NCI-H128 (cell line): ENCODE data around the gene NPPC.

ENCODE experiments used
- DNase-seq: peaks from one replicate; lab custom pipeline; 2025; ENCODE audit not compliant: unreplicated experiment; lab: John Stamatoyannopoulos, UW

NPPC gene

DNA sequence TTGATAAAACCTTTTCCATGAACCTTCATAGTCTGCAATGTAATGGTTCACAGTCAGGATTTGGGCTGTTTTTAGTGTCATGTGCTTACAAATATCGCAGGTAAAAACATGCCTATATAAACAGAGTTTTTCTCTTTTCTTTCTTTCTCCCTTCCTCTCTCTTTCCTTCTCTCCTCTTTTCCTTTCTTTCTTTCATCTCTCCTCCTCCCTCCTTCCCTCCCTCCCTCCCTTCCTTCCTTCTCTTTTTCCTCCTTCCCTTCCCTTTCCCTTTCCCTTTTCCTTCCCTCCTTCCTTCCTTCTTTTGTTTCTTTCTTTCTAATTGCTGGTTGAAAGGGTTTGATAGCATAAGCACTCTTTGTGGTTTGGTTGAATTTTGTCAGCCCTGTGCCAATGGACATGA, 9.6 kb upstream of the NPPC start:
- no peak for DNase-seq

GRCh38 chr2:231935207-231935524, 9.0 kb upstream of the NPPC start:
- DNase-seq = no peak

DNA sequence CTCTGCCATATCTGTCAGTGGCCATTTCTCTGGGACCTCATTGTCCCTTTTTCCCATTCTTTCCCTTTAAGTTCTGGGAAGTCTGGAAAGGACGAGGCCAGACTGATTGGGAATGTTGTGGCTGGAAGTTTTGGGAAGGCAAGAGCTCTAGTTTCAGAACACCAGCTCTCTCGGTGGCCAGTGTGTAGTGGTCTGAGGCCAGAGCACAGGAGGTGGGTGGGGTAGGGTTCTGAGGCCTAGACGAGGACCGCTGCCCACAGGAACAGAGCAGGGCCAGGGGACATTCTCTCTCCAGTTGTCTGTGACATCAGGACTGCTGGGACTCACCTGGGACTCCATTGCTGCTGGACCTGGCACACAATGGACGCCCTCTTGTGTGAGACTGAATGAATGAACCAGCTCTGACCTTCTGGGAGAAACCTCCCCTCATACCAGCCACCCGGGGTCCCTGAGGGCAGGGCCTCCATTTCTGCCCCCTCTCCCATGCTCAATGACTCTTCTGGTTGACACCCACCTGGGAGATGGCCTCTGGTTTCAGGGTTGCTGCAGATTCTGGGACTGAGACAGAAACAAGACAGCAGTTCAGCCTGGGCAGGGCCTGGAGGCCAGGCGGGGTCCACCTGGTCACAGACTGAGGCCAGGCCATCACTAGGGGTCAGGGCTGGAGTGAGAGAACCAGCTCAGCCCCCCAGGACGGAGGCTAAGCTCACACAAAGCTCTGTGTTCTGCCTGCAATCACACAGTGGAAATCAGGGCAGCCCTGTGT, 8.4 kb upstream of the NPPC start:
- no peak for DNase-seq

- no peak for DNase-seq
Observed at GRCh38 chr2:231933916-231934401, 7.8 kb upstream of the NPPC start.

DNA sequence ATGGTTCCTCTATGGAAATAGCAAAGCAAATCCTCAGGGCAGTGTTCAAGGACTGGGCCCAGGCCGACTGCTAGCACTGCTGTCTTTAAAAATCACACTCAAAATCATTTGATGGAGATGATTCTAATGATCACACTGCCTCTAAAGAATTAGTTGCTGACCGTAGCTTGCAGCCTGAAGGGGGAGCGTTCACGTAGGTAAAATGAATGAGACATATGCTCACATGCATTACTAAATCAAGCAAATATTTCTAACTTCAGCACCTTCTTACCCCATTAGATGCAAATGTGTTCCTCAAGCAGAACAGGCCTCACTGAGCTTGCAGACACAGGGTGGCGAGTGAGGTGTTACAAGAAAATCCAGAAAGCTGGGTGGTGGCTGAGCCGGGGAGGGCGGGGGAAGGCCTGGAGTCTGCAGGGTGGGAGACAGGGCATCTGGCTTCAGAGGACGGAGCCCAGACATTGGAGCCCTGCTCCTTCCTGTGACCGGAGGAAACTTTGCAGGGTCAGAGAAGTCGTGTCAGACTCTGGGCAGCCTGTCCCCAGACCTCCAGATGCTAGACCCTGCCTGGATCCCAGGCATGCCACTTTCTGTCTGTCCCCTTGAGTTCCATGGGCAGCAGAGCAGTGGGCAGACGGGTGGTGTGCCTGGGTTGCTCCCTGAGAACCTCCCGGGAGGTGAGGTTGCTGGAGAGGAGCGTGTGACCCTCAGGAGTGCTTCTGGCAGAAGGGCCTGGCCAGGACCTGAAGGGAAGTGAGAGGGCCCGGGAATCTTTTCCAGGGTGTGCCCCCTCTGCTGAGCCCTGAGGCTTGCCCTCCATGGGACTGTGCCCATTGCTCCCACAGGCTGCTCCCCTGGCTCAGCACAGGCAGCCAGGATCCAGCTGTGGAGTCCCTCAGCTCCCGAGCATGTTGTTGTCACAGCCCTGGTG, 7.1 kb upstream of the NPPC start:
- DNase-seq = no peak

- no peak for DNase-seq
Observed at GRCh38 chr2:231932711-231932970, 6.4 kb upstream of the NPPC start.

- DNase-seq = no peak
Observed at GRCh38 chr2:231931481-231931915, 5.3 kb upstream of the NPPC start.

- DNase-seq = no peak
Observed at GRCh38 chr2:231930593-231931281, 4.5 kb upstream of the NPPC start.

DNA sequence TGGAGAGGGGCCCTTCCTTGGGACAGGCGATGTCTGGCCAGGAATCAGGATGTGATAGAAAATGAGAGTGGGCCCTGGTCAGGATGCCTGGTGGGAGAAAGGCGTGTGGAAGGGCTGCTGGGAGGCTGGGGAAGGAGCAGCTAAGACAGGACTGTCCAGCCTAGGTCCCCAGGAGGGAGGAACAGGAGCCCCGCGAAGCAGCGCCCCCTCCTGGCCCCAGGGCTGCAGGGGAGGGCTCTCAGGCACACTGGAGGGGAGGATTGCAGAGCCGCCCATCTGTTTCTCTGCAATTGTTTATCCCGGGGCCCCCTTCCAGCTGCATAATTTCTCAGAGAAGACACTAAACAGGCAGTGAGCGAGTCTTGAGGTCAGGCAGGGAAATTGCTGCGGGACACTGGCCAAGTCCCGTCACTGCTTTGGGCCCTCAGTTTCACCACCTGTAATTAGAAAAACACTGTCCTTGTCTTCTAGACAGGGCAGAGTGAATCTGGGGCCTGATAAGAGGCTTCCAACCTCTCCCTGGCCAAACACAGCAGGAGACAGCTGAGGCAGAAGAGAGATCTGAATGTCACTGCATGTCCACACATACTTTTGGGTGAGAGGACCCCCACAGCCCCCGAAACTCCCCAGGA, 3.9 kb upstream of the NPPC start:
- no peak for DNase-seq

DNA sequence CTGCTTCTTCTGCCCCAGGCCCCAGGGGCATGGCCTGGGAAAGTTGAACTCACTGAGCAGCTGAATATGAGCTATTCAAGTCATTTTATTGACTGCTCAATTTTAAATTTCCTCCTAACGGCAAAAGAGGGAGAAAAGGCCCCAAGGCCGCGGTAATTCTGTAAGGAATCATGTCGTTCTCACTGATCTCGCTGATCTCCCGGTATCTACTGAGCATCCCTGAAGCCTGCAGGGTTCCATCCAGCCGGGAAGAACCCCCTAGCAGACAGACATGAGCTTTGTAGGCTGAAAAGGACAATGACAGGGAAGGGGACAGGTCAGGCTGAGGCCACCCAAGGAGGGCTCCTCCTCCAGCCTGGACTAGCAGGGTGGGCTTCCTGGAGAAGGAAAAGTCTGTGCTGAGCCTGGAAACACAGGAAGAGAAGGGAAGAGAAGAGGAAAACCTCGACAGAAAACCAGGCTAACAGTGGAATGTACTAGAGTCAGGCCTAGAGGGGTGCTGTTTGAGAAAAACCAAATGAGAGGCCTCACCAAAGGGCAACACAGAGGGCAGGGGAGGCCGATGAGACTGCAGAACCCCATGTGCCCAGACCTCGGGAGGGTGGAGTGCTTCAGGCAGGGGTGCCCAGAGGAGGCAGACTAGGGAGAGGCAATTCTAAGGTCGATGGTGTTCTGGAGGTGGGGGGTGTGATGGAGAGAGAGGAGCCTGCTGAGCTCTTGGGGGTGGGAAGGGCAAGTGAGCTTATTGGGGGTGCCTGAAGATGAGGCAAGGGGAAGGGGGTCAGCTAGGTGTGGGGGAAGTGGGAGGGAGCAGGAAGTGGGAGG, 2.9 kb upstream of the NPPC start:
- DNase-seq = no peak

- DNase-seq = no peak
Observed at GRCh38 chr2:231928481-231928880, 2.3 kb upstream of the NPPC start.

- no peak for DNase-seq
Observed at GRCh38 chr2:231927566-231927890, 1.3 kb upstream of the NPPC start.

DNA sequence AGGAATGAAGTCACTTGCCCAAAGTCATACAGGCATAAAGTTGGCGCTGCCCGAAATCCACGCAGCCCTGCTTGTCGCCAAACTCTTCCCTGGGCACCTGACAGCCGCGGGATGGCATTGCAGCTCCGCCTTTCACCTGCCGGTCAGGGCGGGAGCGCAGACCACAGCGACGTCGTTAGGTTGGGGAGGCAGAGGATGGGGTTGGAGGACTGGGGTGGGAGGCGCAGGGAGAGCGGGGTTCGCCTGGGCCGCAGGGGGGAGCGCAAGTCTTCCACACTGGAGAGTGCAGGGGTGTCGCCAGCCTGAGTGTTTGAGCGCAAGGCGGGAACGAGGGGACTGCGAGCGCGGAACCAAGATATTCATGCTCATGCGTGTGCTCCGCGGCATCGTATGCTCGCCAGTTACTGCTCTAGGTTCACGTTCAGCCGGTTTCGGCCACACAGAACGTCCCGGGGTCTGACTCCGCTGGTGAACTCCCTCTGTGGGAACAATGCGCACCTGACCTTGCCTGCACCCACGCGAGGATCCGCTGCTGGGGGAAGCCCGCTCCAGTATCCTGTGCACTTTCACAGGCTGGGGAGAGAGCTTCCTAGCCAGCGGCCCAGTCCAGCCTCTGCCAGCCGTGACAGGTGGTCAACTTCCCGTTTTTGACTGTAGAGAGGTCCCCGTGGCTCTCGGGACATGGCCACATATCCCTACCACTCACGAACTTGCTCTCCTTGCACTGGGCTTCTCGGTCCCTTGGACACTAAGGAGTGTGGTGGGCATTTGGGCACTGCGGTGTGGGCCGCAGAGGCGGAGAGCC, 767 bp upstream of the NPPC start:
- DNase-seq = no peak

- no peak for DNase-seq
Observed at GRCh38 chr2:231925303-231926179, 655 bp downstream of the NPPC start.

- no peak for DNase-seq
Observed at GRCh38 chr2:231924889-231925275, 1.3 kb downstream of the NPPC start.

DNA sequence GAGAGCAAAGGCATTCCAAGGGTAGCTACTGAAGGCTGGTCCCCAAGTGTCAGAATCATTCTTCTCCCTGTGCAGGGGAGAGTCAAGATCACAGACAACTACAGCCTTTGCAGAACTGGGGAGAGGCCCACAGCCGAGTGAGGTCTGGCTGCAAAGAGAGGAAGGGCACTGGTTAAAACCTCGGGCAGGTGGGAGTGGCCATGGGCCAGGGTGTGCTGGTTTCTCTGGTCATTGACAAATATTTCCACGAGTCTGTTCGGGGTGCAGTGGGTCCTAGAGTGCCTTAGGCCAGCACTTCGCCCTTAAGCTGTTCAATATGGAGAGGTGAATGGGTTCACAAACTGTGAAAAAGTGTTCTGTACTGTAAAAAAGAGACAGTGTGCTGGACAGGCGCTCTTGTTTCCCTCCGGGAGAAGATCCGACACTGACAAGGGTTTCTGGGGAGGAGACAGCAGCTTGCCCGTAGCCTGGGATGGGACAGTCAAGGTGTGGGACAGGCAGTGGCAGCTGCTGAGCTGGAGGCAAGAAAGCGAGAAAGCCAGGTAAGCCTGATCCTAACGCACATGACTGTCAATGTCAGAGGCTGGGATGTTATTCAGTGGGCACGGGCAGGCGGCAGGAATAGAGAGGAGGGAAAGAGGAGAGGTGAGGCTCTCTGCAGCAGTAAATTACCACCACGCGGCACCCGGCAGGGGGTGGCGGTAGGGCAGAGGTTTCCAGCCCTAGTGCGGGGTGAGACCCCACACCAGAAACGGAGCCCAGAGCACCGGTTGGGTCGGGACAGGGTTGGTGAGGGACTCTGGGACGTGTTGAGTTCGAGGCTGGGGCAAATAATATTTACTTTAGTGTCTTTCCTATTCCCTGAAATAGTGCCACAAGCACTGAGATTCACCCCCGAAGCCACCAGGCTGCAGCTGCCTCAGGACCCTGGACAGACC, 2.0 kb downstream of the NPPC start:
- DNase-seq = no peak

- DNase-seq = no peak
Observed at GRCh38 chr2:231923010-231923344, 3.2 kb downstream of the NPPC start.
